ENCODE data around the gene AKAP17A. TPM values are rescaled to one million over a fixed set of nuclear protein-coding genes. Genes with fewer than 3 reads are reported as not detected.

Gene AKAP17A
- total and polyA plus RNA-seq, 3 donors from 2014 or later = 39.7 to 113 (median 108) TPM

GRCh38 chrX:1629244-1629643 lies 37.8 kb downstream of the AKAP17A start:
- DNase-seq = no peak
- WGBS, 2 donors = 79 to 89% methylated on average over 7 of the region's 7 CpGs
- no peak overlapping the region for H3K27ac ChIP-seq

GRCh38 chrX:1646009-1646408 lies 54.6 kb downstream of the AKAP17A start:
- no peak overlapping the region for H3K27ac ChIP-seq
- H3K36me3 ChIP-seq (ENCODE audit: low read depth, missing control alignments) = no peaks in the 10 kb centered on the region
- H3K9me3 ChIP-seq = no peaks in the 10 kb centered on the region
- intact Hi-C loops (cut with DNase I; ENCODE audit: low total_unique reads) = no loop called here
- H3K27me3 ChIP-seq = no peaks in the 10 kb centered on the region
- no peak for DNase-seq
- TF ChIP-seq POLR2A (IDR thresholded peaks at IDR 0.05) = no peak
- TF ChIP-seq CTCF (IDR thresholded peaks at IDR 0.05) = no peak
- H3K4me1 ChIP-seq = no peaks in the 10 kb centered on the region
- no peak overlapping the region for H3K4me3 ChIP-seq

More at GRCh38 chrX:1629244-1629643, 37.8 kb downstream of the AKAP17A start:
- TF ChIP-seq CTCF (IDR thresholded peaks at IDR 0.05) (no peak), POLR2A (IDR thresholded peaks at IDR 0.05) (no peak)
- no peaks in the 10 kb centered on the region for H3K27me3 ChIP-seq
- intact Hi-C loops (cut with DNase I; ENCODE audit: low total_unique reads) = no loop called here
- no peaks in the 10 kb centered on the region for H3K36me3 ChIP-seq (ENCODE audit: low read depth, missing control alignments)
- no peaks in the 10 kb centered on the region for H3K4me1 ChIP-seq
- H3K4me3 ChIP-seq = no peak overlapping the region
- H3K9me3 ChIP-seq = no peaks in the 10 kb centered on the region

GRCh38 chrX:1649621-1650020 lies 58.2 kb downstream of the AKAP17A start:
- H3K27ac ChIP-seq = no peak overlapping the region
- no peaks in the 10 kb centered on the region for H3K36me3 ChIP-seq (ENCODE audit: low read depth, missing control alignments)
- WGBS, 2 donors = 14 to 17% methylated on average over 8 of the region's 8 CpGs
- no peak overlapping the region for H3K4me3 ChIP-seq
- no peaks in the 10 kb centered on the region for H3K4me1 ChIP-seq
- no peak for DNase-seq
- no peaks in the 10 kb centered on the region for H3K9me3 ChIP-seq
- H3K27me3 ChIP-seq = no peaks in the 10 kb centered on the region
- TF ChIP-seq CTCF (IDR thresholded peaks at IDR 0.05) = no peak
- no peak for TF ChIP-seq POLR2A (IDR thresholded peaks at IDR 0.05)
- intact Hi-C loops (cut with DNase I; ENCODE audit: low total_unique reads) = loop anchor here (10.0 kb wide), 1 partner anchor 955 kb away; no protein-coding TSS in a partner anchor

Other genes starting within 250 kb of the AKAP17A start
- 100 to 1,000 TPM; 171 to 293 TPM for gene SLC25A6, start 199.5 kb upstream of the AKAP17A start, total RNA-seq
- gene SLC25A6, start 199.5 kb upstream of the AKAP17A start, polyA plus RNA-seq (ENCODE audit: insufficient read depth, low read depth, low replicate concordance) = 157 TPM
- 10 to 100 TPM; 31.0 to 41.2 TPM for gene ASMTL, start 138.7 kb upstream of the AKAP17A start, total RNA-seq
- 27.0 TPM for gene ASMTL, start 138.7 kb upstream of the AKAP17A start, polyA plus RNA-seq (ENCODE audit: insufficient read depth, low read depth, low replicate concordance)
- gene P2RY8, start 54.4 kb upstream of the AKAP17A start, total RNA-seq = under 1 TPM; 0.24 to 0.50 TPM
- gene P2RY8, start 54.4 kb upstream of the AKAP17A start, polyA plus RNA-seq (ENCODE audit: insufficient read depth, low read depth, low replicate concordance) = 1.1 TPM
- under 1 TPM; 0.37 to 0.55 TPM for gene ASMT, start 23.5 kb downstream of the AKAP17A start, total RNA-seq
- not detected for gene ASMT, start 23.5 kb downstream of the AKAP17A start, polyA plus RNA-seq (ENCODE audit: insufficient read depth, low read depth, low replicate concordance)